ENCODE measurements around the gene ZEB2.

ZEB2 gene

DNA sequence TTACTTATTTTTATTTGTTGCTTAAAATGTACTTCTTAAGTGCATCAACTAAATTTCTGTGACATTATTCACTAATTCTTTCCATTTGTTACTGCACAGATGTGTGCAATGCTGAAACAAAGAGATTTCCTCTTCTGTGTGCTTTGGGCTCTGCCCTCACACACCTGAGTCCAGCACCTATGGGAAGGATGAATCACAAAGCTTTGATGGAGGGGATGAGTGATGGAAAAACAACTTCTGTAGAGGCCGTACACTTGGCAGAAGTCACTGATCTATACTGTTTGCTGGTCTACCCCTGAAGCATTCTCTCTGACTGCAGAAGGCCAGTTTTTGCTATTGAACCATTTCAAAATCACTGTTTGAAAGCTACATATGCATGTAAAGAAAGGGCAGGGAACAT, 178.4 kb downstream of the ZEB2 start:
- Histone ChIP-seq H3K4me2 (ENCODE audit: low read depth, low read length, poor library complexity, severe bottlenecking) (no peak overlapping the region), H3K4me3 (ENCODE audit: insufficient read depth, low read length, poor library complexity, severe bottlenecking) (no peak overlapping the region), H3K27me3 (ENCODE audit: low read length) (no peaks in the 10 kb centered on the region), H3K27ac (ENCODE audit: low read depth, low read length) (no peak overlapping the region), H3K9ac (ENCODE audit: low read length) (no peak overlapping the region), H4K20me1 (ENCODE audit: low read depth, low read length) (no peaks in the 10 kb centered on the region), H2AFZ (ENCODE audit: low read depth, low read length, severe bottlenecking) (no peak overlapping the region), H3K79me2 (ENCODE audit: insufficient read depth, low read length) (no peaks in the 10 kb centered on the region), H3K36me3 (ENCODE audit: low read length) (no peaks in the 10 kb centered on the region), H3K9me2 (replicated peaks; ENCODE audit: insufficient read depth, low read length) (no peaks in the 10 kb centered on the region), H3F3A (ENCODE audit: insufficient read depth) (peaks cover 5% of the 10 kb centered on the region; the same call in 1 of the 2 replicates), H3K9me3 (ENCODE audit: insufficient read depth, low read length) (no peaks in the 10 kb centered on the region)
- TF ChIP-seq, protein P1, sequence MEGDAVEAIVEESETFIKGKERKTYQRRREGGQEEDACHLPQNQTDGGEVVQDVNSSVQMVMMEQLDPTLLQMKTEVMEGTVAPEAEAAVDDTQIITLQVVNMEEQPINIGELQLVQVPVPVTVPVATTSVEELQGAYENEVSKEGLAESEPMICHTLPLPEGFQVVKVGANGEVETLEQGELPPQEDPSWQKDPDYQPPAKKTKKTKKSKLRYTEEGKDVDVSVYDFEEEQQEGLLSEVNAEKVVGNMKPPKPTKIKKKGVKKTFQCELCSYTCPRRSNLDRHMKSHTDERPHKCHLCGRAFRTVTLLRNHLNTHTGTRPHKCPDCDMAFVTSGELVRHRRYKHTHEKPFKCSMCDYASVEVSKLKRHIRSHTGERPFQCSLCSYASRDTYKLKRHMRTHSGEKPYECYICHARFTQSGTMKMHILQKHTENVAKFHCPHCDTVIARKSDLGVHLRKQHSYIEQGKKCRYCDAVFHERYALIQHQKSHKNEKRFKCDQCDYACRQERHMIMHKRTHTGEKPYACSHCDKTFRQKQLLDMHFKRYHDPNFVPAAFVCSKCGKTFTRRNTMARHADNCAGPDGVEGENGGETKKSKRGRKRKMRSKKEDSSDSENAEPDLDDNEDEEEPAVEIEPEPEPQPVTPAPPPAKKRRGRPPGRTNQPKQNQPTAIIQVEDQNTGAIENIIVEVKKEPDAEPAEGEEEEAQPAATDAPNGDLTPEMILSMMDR (IDR thresholded peaks at IDR 0.05; ENCODE audit: insufficient read depth, low read length, poor library complexity, severe bottlenecking) = no peak
- no peak for TF ChIP-seq EZH2phosphoT487 (conservative IDR thresholded peaks at IDR 0.05; ENCODE audit: low read length)

DNA sequence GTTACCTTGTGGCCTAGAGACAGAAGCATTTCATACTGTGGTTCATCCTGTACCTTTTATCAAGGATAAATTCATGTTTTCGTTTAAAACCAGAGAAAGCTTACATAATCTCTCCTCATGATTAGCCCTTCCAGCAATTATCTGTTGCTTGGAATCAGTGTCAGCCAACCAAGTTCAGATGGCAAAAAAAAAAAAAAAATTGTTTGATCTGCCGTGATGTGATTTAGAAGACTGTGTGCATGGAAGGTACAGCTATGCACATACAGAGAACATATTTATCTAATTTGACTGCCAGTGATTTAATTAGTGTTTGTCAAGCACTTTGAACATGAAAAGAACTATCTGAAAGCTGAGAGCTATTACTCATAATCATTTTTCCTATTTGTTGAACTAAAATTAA, 180.9 kb downstream of the ZEB2 start:
- Histone ChIP-seq H3F3A (ENCODE audit: insufficient read depth) (peaks cover 5% of the 10 kb centered on the region; the same call in 1 of the 2 replicates), H3K79me2 (ENCODE audit: insufficient read depth, low read length) (no peaks in the 10 kb centered on the region), H3K27me3 (ENCODE audit: low read length) (no peaks in the 10 kb centered on the region), H3K4me3 (ENCODE audit: insufficient read depth, low read length, poor library complexity, severe bottlenecking) (no peak overlapping the region), H2AFZ (ENCODE audit: low read depth, low read length, severe bottlenecking) (no peak overlapping the region), H3K9ac (ENCODE audit: low read length) (peak overlapping the region; percentile 21; the same call in 1 of the 2 replicates), H4K20me1 (ENCODE audit: low read depth, low read length) (no peaks in the 10 kb centered on the region), H3K27ac (ENCODE audit: low read depth, low read length) (peak overlapping the region; percentile 53), H3K36me3 (ENCODE audit: low read length) (no peaks in the 10 kb centered on the region), H3K4me2 (ENCODE audit: low read depth, low read length, poor library complexity, severe bottlenecking) (peak overlapping the region; percentile 64), H3K9me2 (replicated peaks; ENCODE audit: insufficient read depth, low read length) (no peaks in the 10 kb centered on the region), H3K9me3 (ENCODE audit: insufficient read depth, low read length) (no peaks in the 10 kb centered on the region)
- TF ChIP-seq EZH2phosphoT487 (conservative IDR thresholded peaks at IDR 0.05; ENCODE audit: low read length) = no peak
- TF ChIP-seq, protein P1 (IDR thresholded peaks at IDR 0.05; ENCODE audit: insufficient read depth, low read length, poor library complexity, severe bottlenecking) = no peak

DNA sequence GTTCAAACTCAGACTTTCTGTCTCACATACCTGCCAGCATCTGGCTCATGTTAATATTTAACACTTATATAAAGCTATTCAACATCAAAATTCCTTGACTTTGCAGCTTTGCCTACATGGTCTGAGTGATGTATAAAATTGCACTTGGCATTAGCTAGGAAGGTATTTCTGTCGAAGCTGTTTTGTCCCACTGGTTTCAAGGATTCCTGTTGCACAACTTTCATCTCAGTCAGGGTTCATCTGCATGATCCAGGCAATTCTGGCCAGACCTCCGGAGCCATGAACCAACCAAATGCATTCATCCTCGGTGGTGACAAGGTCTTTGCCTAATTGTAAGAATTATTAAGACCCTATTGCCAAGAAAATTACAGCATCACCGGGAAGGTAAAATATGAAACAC, 185.4 kb downstream of the ZEB2 start:
- Histone ChIP-seq H3K36me3 (ENCODE audit: low read length) (no peaks in the 10 kb centered on the region), H3K9ac (ENCODE audit: low read length) (no peak overlapping the region)

More for the DNA sequence above, 185.4 kb downstream of the ZEB2 start:
- H3K9me3 ChIP-seq (ENCODE audit: insufficient read depth, low read length) = no peaks in the 10 kb centered on the region
- no peaks in the 10 kb centered on the region for H3K9me2 ChIP-seq (replicated peaks; ENCODE audit: insufficient read depth, low read length)
- no peak overlapping the region for H3K4me2 ChIP-seq (ENCODE audit: low read depth, low read length, poor library complexity, severe bottlenecking)
- H3K4me3 ChIP-seq (ENCODE audit: insufficient read depth, low read length, poor library complexity, severe bottlenecking) = no peak overlapping the region
- no peaks in the 10 kb centered on the region for H4K20me1 ChIP-seq (ENCODE audit: low read depth, low read length)
- peaks cover 22% of the 10 kb centered on the region for H3K79me2 ChIP-seq (ENCODE audit: insufficient read depth, low read length)
- no peak overlapping the region for H2AFZ ChIP-seq (ENCODE audit: low read depth, low read length, severe bottlenecking)
- H3F3A ChIP-seq (ENCODE audit: insufficient read depth) = peaks cover 12% of the 10 kb centered on the region; the same call in 1 of the 2 replicates
- TF ChIP-seq, protein P1 (IDR thresholded peaks at IDR 0.05; ENCODE audit: insufficient read depth, low read length, poor library complexity, severe bottlenecking) = no peak
- no peak for TF ChIP-seq EZH2phosphoT487 (conservative IDR thresholded peaks at IDR 0.05; ENCODE audit: low read length)
- H3K27me3 ChIP-seq (ENCODE audit: low read length) = no peaks in the 10 kb centered on the region
- no peak overlapping the region for H3K27ac ChIP-seq (ENCODE audit: low read depth, low read length)

Measured in SU-DHL-6 (cell line).